Trophoblast cell (in vitro differentiated cells and primary cell): ENCODE results near the gene THAP7.

ENCODE experiments used
- DNase-seq, 2 donors: peaks; one replicate each; pipeline ENCODE4 v3.0.0-alpha.2; 2016
- H2AFZ ChIP-seq: 2 replicates; pipeline ENCODE4 v1.6.1; 2013; ENCODE audit warnings: low read length, moderate library complexity, mild to moderate bottlenecking; ENCODE audit not compliant: insufficient read depth, poor library complexity
- H2AK5ac ChIP-seq: 2 replicates; pipeline ENCODE4 v1.6.1; 2013; ENCODE audit warnings: mild to moderate bottlenecking, low read length
- H2BK120ac ChIP-seq: 2 replicates; pipeline ENCODE4 v1.6.1; 2013; ENCODE audit warnings: low read length, mild to moderate bottlenecking, moderate library complexity; ENCODE audit not compliant: insufficient read depth, poor library complexity
- H2BK12ac ChIP-seq: 2 replicates; pipeline ENCODE4 v1.6.1; 2013; ENCODE audit warnings: mild to moderate bottlenecking, low read length, moderate library complexity
- H2BK5ac ChIP-seq: 2 replicates; pipeline ENCODE4 v1.6.1; 2013; ENCODE audit warnings: low read length, low read depth, moderate library complexity, mild to moderate bottlenecking; ENCODE audit not compliant: poor library complexity
- H3K14ac ChIP-seq: 2 replicates; pipeline ENCODE4 v1.6.1; 2013; ENCODE audit warnings: mild to moderate bottlenecking, low read length
- H3K18ac ChIP-seq: 2 replicates; pipeline ENCODE4 v1.6.1; 2013; ENCODE audit warnings: mild to moderate bottlenecking, low read length
- H3K23ac ChIP-seq: 2 replicates; pipeline ENCODE4 v1.6.1; 2013; ENCODE audit warnings: low read length
- H3K27ac ChIP-seq: 2 replicates; pipeline ENCODE4 v1.5.1; 2013; ENCODE audit warnings: low read depth, mild to moderate bottlenecking, inconsistent platforms, low read length, moderate library complexity
- H3K27me3 ChIP-seq: 2 replicates; pipeline ENCODE4 v1.6.1; 2013; ENCODE audit warnings: inconsistent platforms, mild to moderate bottlenecking, low read length, moderate library complexity; ENCODE audit not compliant: insufficient read depth
- H3K36me3 ChIP-seq, 2 experiments: 1 replicate in 1 of 2; 2 replicates in 1 of 2; pipeline ENCODE4 v1.6.1; 2013; ENCODE audit warnings: low read length in 2 of 2, mild to moderate bottlenecking in 2 of 2, moderate library complexity in 1 of 2; ENCODE audit not compliant: insufficient read depth in 2 of 2, control insufficient read depth in 1 of 2
- H3K4ac ChIP-seq: 2 replicates; pipeline ENCODE4 v1.6.1; 2013; ENCODE audit warnings: low read depth, mild to moderate bottlenecking, low read length, moderate library complexity
- H3K4me1 ChIP-seq, 2 experiments: 1 replicate in 1 of 2; 2 replicates in 1 of 2; pipeline ENCODE4 v1.6.1; 2013; ENCODE audit warnings: low read length in 2 of 2, mild to moderate bottlenecking in 2 of 2, moderate library complexity in 1 of 2; ENCODE audit not compliant: insufficient read depth in 2 of 2, control insufficient read depth in 1 of 2
- H3K4me2 ChIP-seq: 2 replicates; pipeline ENCODE4 v1.6.1; 2013; ENCODE audit warnings: inconsistent platforms, mild to moderate bottlenecking, low read length, moderate library complexity
- H3K4me3 ChIP-seq: 2 replicates; pipeline ENCODE4 v1.5.1; 2013; ENCODE audit warnings: mild to moderate bottlenecking, low read depth, low read length, inconsistent platforms
- H3K79me1 ChIP-seq: one replicate; pipeline ENCODE4 v1.6.1; 2013; ENCODE audit warnings: low read length
- H3K79me2 ChIP-seq: 2 replicates; pipeline ENCODE4 v1.6.1; 2013; ENCODE audit warnings: low read length, mild to moderate bottlenecking; ENCODE audit not compliant: control insufficient read depth, insufficient read depth, poor library complexity
- H3K9ac ChIP-seq: 2 replicates; pipeline ENCODE4 v1.6.1; 2013; ENCODE audit warnings: mild to moderate bottlenecking, low read length
- H3K9me3 ChIP-seq: 2 replicates; pipeline ENCODE4 v1.6.1; 2013; ENCODE audit warnings: low read depth, mild to moderate bottlenecking, control low read depth, inconsistent platforms, low read length; ENCODE audit not compliant: insufficient read depth
- H4K12ac ChIP-seq: 2 replicates; pipeline ENCODE4 v1.6.1; 2013; ENCODE audit warnings: low read depth, mild to moderate bottlenecking, low read length, moderate library complexity
- H4K8ac ChIP-seq: 2 replicates; pipeline ENCODE4 v1.6.1; 2013; ENCODE audit warnings: low read depth, mild to moderate bottlenecking, low read length, moderate library complexity
- H4K91ac ChIP-seq: one replicate; pipeline ENCODE4 v1.6.1; 2013; ENCODE audit warnings: low read depth, mild to moderate bottlenecking, low read length, moderate library complexity
- WGBS: extraction: QIAGEN DNeasy Blood & Tissue Kit; methylation state at CpG from one replicate; pipeline ENCODE4 v1.1.7; 2013; ENCODE audit warnings: missing lambda C conversion rate; ENCODE audit not compliant: insufficient read length, insufficient coverage; ENCODE audit errors: extremely low coverage; 5-methylcytosine and 5-hydroxymethylcytosine counted together

The THAP7 gene

GRCh38 chr22:20992456-20993303 lies 9.2 kb downstream of the THAP7 start:
- Histone ChIP-seq H3K4me1 (no peaks in the 10 kb centered on the region), H3K9me3 (peaks cover 2% of the 10 kb centered on the region), H2BK12ac (no peak overlapping the region), H4K12ac (no peak overlapping the region), H3K4ac (no peak overlapping the region), H3K27me3 (no peaks in the 10 kb centered on the region), H3K18ac (no peak overlapping the region), H3K23ac (no peak overlapping the region), H3K4me3 (no peak overlapping the region), H2AK5ac (no peak overlapping the region), H3K14ac (no peak overlapping the region), H3K79me2 (no peaks in the 10 kb centered on the region), H3K4me2 (no peak overlapping the region), H2BK120ac (no peak overlapping the region), H2BK5ac (no peak overlapping the region), H2AFZ (no peak overlapping the region), H3K79me1 (no peaks in the 10 kb centered on the region), H4K8ac (no peak overlapping the region), H3K27ac (no peak overlapping the region), H3K9ac (no peak overlapping the region), H3K36me3 (peaks cover 77% of the 10 kb centered on the region in 2 experiments), H4K91ac (no peak overlapping the region)
- no peak for DNase-seq
- WGBS = no CpG with 5 or more reads among the region's 21 CpGs

DNA sequence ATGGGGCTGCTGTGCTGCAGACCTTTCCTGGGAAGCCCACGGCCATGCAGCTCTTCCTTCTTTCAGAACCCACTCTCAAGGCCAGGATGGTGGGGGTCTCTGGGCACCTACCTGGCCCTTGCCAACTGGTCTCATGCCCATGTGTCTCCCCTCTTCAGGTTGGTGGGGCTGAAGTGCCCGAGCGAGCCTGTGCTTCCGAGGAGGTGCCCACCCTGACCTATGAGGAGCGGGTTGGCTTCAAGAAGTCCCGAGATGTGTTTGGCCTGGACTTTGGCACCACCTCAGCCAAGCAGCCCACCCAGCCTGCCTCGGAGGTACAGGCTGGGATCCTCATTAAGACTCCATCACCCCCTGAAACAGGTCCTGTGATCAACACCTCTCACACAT lies 9.9 kb downstream of the THAP7 start:
- Histone ChIP-seq H4K8ac (no peak overlapping the region), H3K4me2 (no peak overlapping the region)
- no peak for DNase-seq

DNA sequence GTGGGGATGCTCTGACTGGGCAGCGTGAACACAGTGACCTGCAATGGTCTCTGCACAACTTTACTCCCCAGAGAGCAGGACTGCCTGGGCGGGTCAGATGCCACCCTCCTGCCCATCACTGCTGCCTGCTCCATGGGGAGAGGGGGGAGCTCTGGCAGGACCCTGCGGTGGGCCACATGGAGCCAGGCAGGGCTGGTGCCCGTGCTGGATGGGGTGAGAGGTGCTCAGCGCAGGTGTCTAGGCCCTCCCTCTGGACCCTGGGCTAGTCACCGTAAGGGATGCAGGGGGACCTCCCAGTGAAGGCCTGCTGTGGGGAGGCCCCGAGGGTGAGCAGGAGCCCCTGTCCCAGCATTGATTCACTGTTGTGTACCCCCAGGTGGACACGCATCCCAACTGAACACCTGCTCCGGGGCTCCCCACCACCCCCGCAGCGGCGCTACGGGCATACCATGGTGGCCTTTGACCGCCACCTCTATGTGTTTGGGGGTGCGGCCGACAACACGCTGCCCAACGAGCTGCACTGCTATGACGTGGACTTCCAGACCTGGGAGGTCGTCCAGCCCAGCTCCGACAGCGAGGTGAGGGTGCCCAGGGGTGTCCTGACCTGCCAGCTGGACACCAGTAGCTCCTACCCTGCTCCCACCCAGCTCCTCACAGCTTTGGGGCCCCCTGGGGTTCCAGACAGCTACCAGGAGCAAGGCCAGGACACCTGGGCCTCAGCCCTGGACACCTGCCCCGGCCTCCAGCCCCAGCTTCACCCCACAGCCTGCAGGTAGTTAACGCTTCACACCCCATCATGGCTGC lies 10.5 kb downstream of the THAP7 start:
- no peak overlapping the region for H4K91ac ChIP-seq
- no CpG with 5 or more reads among the region's 24 CpGs for WGBS
- peaks cover 70 to 71% of the 10 kb centered on the region in 2 experiments for H3K36me3 ChIP-seq
- H3K27ac ChIP-seq = no peak overlapping the region
- no peak overlapping the region for H2BK12ac ChIP-seq
- H3K79me1 ChIP-seq = no peaks in the 10 kb centered on the region
- H2AK5ac ChIP-seq = no peak overlapping the region
- no peak overlapping the region for H3K4ac ChIP-seq
- H2BK120ac ChIP-seq = no peak overlapping the region
- H3K79me2 ChIP-seq = no peaks in the 10 kb centered on the region
- no peaks in the 10 kb centered on the region for H3K4me1 ChIP-seq
- H3K18ac ChIP-seq = no peak overlapping the region
- no peaks in the 10 kb centered on the region for H3K27me3 ChIP-seq
- peaks cover 2% of the 10 kb centered on the region for H3K9me3 ChIP-seq
- no peak for DNase-seq
- H3K23ac ChIP-seq = no peak overlapping the region
- no peak overlapping the region for H2AFZ ChIP-seq
- no peak overlapping the region for H3K14ac ChIP-seq
- H4K12ac ChIP-seq = no peak overlapping the region
- no peak overlapping the region for H3K4me3 ChIP-seq
- no peak overlapping the region for H4K8ac ChIP-seq
- H2BK5ac ChIP-seq = no peak overlapping the region
- H3K4me2 ChIP-seq = no peak overlapping the region
- H3K9ac ChIP-seq = no peak overlapping the region

More for the DNA sequence above, 9.9 kb downstream of the THAP7 start:
- no peak overlapping the region for H3K9ac ChIP-seq
- peaks cover 2% of the 10 kb centered on the region for H3K9me3 ChIP-seq
- no peak overlapping the region for H3K4ac ChIP-seq
- H3K79me1 ChIP-seq = no peaks in the 10 kb centered on the region
- H3K79me2 ChIP-seq = no peaks in the 10 kb centered on the region
- no peak overlapping the region for H3K14ac ChIP-seq
- no peak overlapping the region for H4K12ac ChIP-seq
- H2AK5ac ChIP-seq = no peak overlapping the region
- H2AFZ ChIP-seq = no peak overlapping the region
- no peak overlapping the region for H2BK12ac ChIP-seq
- H2BK120ac ChIP-seq = no peak overlapping the region
- no peak overlapping the region for H3K27ac ChIP-seq
- H3K4me1 ChIP-seq = no peaks in the 10 kb centered on the region
- H3K18ac ChIP-seq = no peak overlapping the region
- H3K4me3 ChIP-seq = no peak overlapping the region
- WGBS = no CpG with 5 or more reads among the region's 7 CpGs
- H3K23ac ChIP-seq = no peak overlapping the region
- no peak overlapping the region for H4K91ac ChIP-seq
- peaks cover 75 to 77% of the 10 kb centered on the region in 2 experiments for H3K36me3 ChIP-seq
- H2BK5ac ChIP-seq = no peak overlapping the region
- no peaks in the 10 kb centered on the region for H3K27me3 ChIP-seq

GRCh38 chr22:20990184-20991180 lies 11.4 kb downstream of the THAP7 start:
- H2BK12ac ChIP-seq = no peak overlapping the region
- H4K91ac ChIP-seq = no peak overlapping the region
- no peak overlapping the region for H3K4me2 ChIP-seq
- no peak overlapping the region for H3K14ac ChIP-seq
- no peak overlapping the region for H2BK120ac ChIP-seq
- no peak overlapping the region for H2AFZ ChIP-seq
- H4K12ac ChIP-seq = no peak overlapping the region
- peaks cover 66 to 69% of the 10 kb centered on the region in 2 experiments for H3K36me3 ChIP-seq
- WGBS = no CpG with 5 or more reads among the region's 21 CpGs
- no peaks in the 10 kb centered on the region for H3K79me1 ChIP-seq
- peaks cover 2% of the 10 kb centered on the region for H3K9me3 ChIP-seq
- no peak overlapping the region for H2BK5ac ChIP-seq
- H3K27me3 ChIP-seq = no peaks in the 10 kb centered on the region
- no peak overlapping the region for H4K8ac ChIP-seq
- no peak for DNase-seq
- H3K4ac ChIP-seq = no peak overlapping the region
- H3K23ac ChIP-seq = no peak overlapping the region
- H2AK5ac ChIP-seq = no peak overlapping the region
- H3K79me2 ChIP-seq = no peaks in the 10 kb centered on the region
- H3K4me1 ChIP-seq = no peaks in the 10 kb centered on the region
- H3K18ac ChIP-seq = no peak overlapping the region
- H3K4me3 ChIP-seq = no peak overlapping the region
- H3K9ac ChIP-seq = no peak overlapping the region
- H3K27ac ChIP-seq = no peak overlapping the region
